ENCODE results near the gene CDC73. TPM values are rescaled to one million over a fixed set of nuclear protein-coding genes. Genes with fewer than 3 reads are reported as not detected.

The CDC73 gene
- total and polyA plus RNA-seq, 2 donors (not counting 1 experiment from before 2014, with no cell fraction given) = 18.7 to 69.8 TPM

DNA sequence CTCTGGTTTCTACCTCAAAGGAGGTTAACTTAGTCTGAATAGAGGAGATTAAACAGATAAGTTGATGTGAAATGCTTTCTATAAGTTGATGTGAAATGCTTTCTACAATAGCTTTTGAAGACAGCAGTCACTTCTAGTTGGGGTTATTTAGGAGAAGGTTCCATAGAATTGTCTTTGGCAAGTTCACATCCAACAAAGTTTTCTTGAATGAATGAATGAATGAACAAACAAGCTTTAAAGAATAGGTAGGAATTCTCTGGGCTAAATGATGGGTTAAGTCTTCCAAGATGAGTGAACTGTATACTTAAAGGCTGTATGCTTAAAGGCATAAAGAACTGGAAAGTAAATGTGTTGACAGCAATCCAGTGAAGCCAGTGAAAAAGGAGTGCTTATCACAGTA is 1.9 kb downstream of the CDC73 start:
- Histone ChIP-seq H3K27ac (ENCODE audit: insufficient read depth, low read length) (no peak overlapping the region), H3K9ac (ENCODE audit: insufficient read depth, low read length) (no peak overlapping the region), H2AFZ (ENCODE audit: low read length) (no peak overlapping the region), H3K79me2 (ENCODE audit: control insufficient read depth, insufficient read depth, low read length) (peaks cover 61% of the 10 kb centered on the region), H3K9me3 (ENCODE audit: control insufficient read depth, insufficient read depth, low read depth, low read length) (no peaks in the 10 kb centered on the region), H3K27me3 (ENCODE audit: control insufficient read depth, insufficient read depth, low read length) (no peaks in the 10 kb centered on the region), H3K4me2 (ENCODE audit: extremely low read depth, insufficient read depth, low read length) (peak overlapping the region; percentile 55), H3K36me3 (ENCODE audit: control insufficient read depth, insufficient read depth, low read length) (peaks cover 2% of the 10 kb centered on the region), H3K4me1 (ENCODE audit: control insufficient read depth, extremely low read depth, insufficient read depth, low read length) (no peaks in the 10 kb centered on the region), H4K20me1 (ENCODE audit: control insufficient read depth, extremely low read depth, insufficient read depth, low read length) (no peaks in the 10 kb centered on the region), H3K4me3 (replicated peaks in 1 of 4; ENCODE audit: control extremely low read depth in 1 of 4, insufficient read depth in 1 of 4, low read depth in 3 of 4, low read length in 4 of 4) (peak overlapping the region; percentile 18 to 100 (median 90))
- DNase-seq (ENCODE audit: low read depth in 2 of 2) = no peak
- TF ChIP-seq, protein P1, sequence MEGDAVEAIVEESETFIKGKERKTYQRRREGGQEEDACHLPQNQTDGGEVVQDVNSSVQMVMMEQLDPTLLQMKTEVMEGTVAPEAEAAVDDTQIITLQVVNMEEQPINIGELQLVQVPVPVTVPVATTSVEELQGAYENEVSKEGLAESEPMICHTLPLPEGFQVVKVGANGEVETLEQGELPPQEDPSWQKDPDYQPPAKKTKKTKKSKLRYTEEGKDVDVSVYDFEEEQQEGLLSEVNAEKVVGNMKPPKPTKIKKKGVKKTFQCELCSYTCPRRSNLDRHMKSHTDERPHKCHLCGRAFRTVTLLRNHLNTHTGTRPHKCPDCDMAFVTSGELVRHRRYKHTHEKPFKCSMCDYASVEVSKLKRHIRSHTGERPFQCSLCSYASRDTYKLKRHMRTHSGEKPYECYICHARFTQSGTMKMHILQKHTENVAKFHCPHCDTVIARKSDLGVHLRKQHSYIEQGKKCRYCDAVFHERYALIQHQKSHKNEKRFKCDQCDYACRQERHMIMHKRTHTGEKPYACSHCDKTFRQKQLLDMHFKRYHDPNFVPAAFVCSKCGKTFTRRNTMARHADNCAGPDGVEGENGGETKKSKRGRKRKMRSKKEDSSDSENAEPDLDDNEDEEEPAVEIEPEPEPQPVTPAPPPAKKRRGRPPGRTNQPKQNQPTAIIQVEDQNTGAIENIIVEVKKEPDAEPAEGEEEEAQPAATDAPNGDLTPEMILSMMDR (conservative IDR thresholded peaks at IDR 0.05 in 1 of 2, IDR thresholded peaks at IDR 0.05 in 1 of 2; ENCODE audit: low read depth in 1 of 2, low read length in 2 of 2) = no peak
- TF ChIP-seq EZH2 (IDR thresholded peaks at IDR 0.05; ENCODE audit: low read length, missing control alignments) = no peak

DNA sequence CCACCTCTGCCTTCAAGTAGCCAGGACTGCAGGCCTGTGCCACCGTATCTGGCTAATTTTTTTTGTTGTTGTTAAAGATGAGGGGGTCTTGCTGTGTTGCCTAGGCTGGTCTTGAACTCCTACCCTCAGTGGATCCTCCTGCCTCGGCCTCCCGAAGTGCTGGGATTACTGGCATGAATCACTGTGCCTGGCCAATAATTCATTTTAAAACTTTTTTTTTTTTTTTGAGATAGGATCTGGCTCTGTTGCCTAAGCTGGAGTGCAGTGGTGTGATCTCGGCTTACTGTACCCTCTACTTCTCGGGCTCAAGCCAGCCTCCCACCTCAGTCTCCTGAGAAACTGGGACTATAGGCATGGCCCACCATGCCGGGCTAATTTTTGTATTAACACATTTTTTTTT is 3.5 kb downstream of the CDC73 start:
- Histone ChIP-seq H4K20me1 (ENCODE audit: control insufficient read depth, extremely low read depth, insufficient read depth, low read length) (no peaks in the 10 kb centered on the region), H3K4me2 (ENCODE audit: extremely low read depth, insufficient read depth, low read length) (no peak overlapping the region), H3K79me2 (ENCODE audit: control insufficient read depth, insufficient read depth, low read length) (peaks cover 68% of the 10 kb centered on the region), H3K9me3 (ENCODE audit: control insufficient read depth, insufficient read depth, low read depth, low read length) (no peaks in the 10 kb centered on the region), H3K27ac (ENCODE audit: insufficient read depth, low read length) (no peak overlapping the region), H3K27me3 (ENCODE audit: control insufficient read depth, insufficient read depth, low read length) (no peaks in the 10 kb centered on the region), H3K4me1 (ENCODE audit: control insufficient read depth, extremely low read depth, insufficient read depth, low read length) (no peaks in the 10 kb centered on the region), H3K4me3 (replicated peaks in 1 of 4; ENCODE audit: control extremely low read depth in 1 of 4, insufficient read depth in 1 of 4, low read depth in 3 of 4, low read length in 4 of 4) (no peak overlapping the region), H3K9ac (ENCODE audit: insufficient read depth, low read length) (no peak overlapping the region), H3K36me3 (ENCODE audit: control insufficient read depth, insufficient read depth, low read length) (peaks cover 2% of the 10 kb centered on the region), H2AFZ (ENCODE audit: low read length) (no peak overlapping the region)
- DNase-seq (ENCODE audit: low read depth in 2 of 2) = no peak
- TF ChIP-seq, protein P1 (conservative IDR thresholded peaks at IDR 0.05 in 1 of 2, IDR thresholded peaks at IDR 0.05 in 1 of 2; ENCODE audit: low read depth in 1 of 2, low read length in 2 of 2) = no peak
- TF ChIP-seq EZH2 (IDR thresholded peaks at IDR 0.05; ENCODE audit: low read length, missing control alignments) = no peak

DNA sequence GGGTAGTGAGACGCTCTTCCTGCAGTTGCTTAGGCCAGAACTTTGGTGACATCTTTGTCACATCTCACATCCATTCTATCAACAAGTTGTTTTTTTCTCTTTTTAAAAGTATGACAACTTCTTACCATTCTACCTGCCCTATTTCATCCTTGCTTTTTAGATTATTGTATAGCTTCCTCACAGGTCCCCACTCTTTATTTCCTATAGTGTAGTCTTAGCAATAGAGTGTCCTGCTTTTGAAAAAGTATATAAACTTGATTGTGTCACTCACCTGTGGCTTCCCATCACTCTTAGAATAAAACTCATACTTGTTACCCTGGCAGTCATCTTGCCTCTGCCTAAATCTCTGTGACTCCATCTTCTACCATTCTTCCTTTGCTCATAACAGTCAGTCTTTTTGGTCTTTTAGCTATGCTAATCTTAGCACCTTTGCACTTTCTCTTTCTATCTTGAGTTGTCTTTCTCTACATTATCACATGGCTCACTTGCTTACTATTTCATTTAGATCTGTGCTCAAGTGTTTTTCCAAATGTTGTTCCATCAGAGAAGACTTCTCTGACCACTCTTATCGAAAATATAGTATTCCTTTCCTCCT is 9.5 kb downstream of the CDC73 start:
- H3K27me3 ChIP-seq (ENCODE audit: control insufficient read depth, insufficient read depth, low read length) = no peaks in the 10 kb centered on the region
- H4K20me1 ChIP-seq (ENCODE audit: control insufficient read depth, extremely low read depth, insufficient read depth, low read length) = no peaks in the 10 kb centered on the region
- H3K27ac ChIP-seq (ENCODE audit: insufficient read depth, low read length) = no peak overlapping the region
- no peak overlapping the region for H3K4me2 ChIP-seq (ENCODE audit: extremely low read depth, insufficient read depth, low read length)
- no peak for DNase-seq (ENCODE audit: low read depth in 2 of 2)
- peaks cover 41% of the 10 kb centered on the region for H3K79me2 ChIP-seq (ENCODE audit: control insufficient read depth, insufficient read depth, low read length)
- no peak overlapping the region for H2AFZ ChIP-seq (ENCODE audit: low read length)
- H3K4me3 ChIP-seq (replicated peaks in 1 of 4; ENCODE audit: control extremely low read depth in 1 of 4, insufficient read depth in 1 of 4, low read depth in 3 of 4, low read length in 4 of 4) = no peak overlapping the region
- peaks cover 5% of the 10 kb centered on the region for H3K36me3 ChIP-seq (ENCODE audit: control insufficient read depth, insufficient read depth, low read length)
- TF ChIP-seq, protein P1 (conservative IDR thresholded peaks at IDR 0.05 in 1 of 2, IDR thresholded peaks at IDR 0.05 in 1 of 2; ENCODE audit: low read depth in 1 of 2, low read length in 2 of 2) = no peak
- no peak for TF ChIP-seq EZH2 (IDR thresholded peaks at IDR 0.05; ENCODE audit: low read length, missing control alignments)
- H3K4me1 ChIP-seq (ENCODE audit: control insufficient read depth, extremely low read depth, insufficient read depth, low read length) = no peaks in the 10 kb centered on the region
- no peaks in the 10 kb centered on the region for H3K9me3 ChIP-seq (ENCODE audit: control insufficient read depth, insufficient read depth, low read depth, low read length)
- no peak overlapping the region for H3K9ac ChIP-seq (ENCODE audit: insufficient read depth, low read length)
